Neural crest cell (in vitro differentiated cells): ENCODE data around the gene EIF4E. TPM values are rescaled to one million over a fixed set of nuclear protein-coding genes. Genes with fewer than 3 reads are reported as not detected.
"Not testable (repeated sequence)": the region's sequence is repeated elsewhere in the genome, so short reads cannot be mapped to it uniquely, and the experiment has no call there.

ENCODE experiments used
- DNase-seq: peaks from one replicate; pipeline ENCODE4 v3.0.0; 2021; ENCODE audit warnings: low read depth, mixed read lengths, low spot score
- H3K27ac Mint-ChIP-seq: one replicate; pipeline ENCODE4 v1.8.0; 2021; ENCODE audit warnings: mild to moderate bottlenecking, mixed read lengths; ENCODE audit not compliant: unreplicated experiment
- H3K27me3 Mint-ChIP-seq: 2 replicates; pipeline ENCODE4 v1.8.0; 2021; ENCODE audit warnings: low read depth, mild to moderate bottlenecking, mixed read lengths
- H3K36me3 Mint-ChIP-seq: 2 replicates; pipeline ENCODE4 v1.8.0; 2021; ENCODE audit warnings: low read depth, mild to moderate bottlenecking, mixed read lengths
- H3K4me1 Mint-ChIP-seq: 2 replicates; pipeline ENCODE4 v1.8.0; 2021; ENCODE audit warnings: mixed read lengths
- H3K4me3 Mint-ChIP-seq: one replicate; pipeline ENCODE4 v1.8.0; 2021; ENCODE audit warnings: mild to moderate bottlenecking, mixed read lengths
- H3K9me3 Mint-ChIP-seq: 2 replicates; pipeline ENCODE4 v1.8.0; 2021; ENCODE audit warnings: mixed read lengths
- CTCF ChIP-seq: fragments of 200-600 bp; sonication (generic); conservative IDR thresholded peaks from 2 replicates; pipeline ENCODE4 v1.5.0; 2021; ENCODE audit warnings: antibody characterized with exemption, mild to moderate bottlenecking
- total RNA-seq: library from RNA; stranded (reverse); gene quantifications from 2 replicates; pipeline ENCODE4 v1.2.1, GENCODE V29; 2021

Gene EIF4E
- total RNA-seq, 1 donor from 2014 or later: 144 TPM

GRCh38 chr4:98850937-98851336 lies 78.0 kb downstream of the EIF4E start:
- Mint-ChIP-seq H3K27ac (no peak overlapping the region), H3K27me3 (no peaks in the 10 kb centered on the region), H3K9me3 (peaks cover 3% of the 10 kb centered on the region), H3K4me3 (no peak overlapping the region), H3K4me1 (no peaks in the 10 kb centered on the region), H3K36me3 (peaks cover 5% of the 10 kb centered on the region)
- no peak for DNase-seq
- TF ChIP-seq CTCF: no peak

DNA sequence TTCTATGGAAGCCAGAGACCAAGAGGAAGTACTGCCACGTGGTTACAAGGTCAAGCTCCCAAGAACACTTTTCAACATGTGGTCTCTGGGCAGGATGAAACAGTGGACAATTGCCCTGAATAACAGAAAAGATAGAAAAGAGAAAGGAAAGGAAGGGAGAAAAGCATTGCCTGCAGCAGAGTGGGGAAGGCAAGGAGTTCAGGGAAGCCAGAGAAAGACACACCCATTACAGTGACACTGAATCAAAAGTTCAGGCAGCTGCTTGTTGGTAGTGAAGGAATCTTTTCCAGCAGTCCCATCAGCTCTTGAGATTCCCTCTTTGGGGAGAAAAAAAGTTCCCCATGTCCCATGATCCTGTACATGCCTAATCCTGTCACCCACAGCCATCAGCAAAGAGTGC lies 80.5 kb downstream of the EIF4E start:
- Mint-ChIP-seq H3K9me3 (peaks cover 8% of the 10 kb centered on the region), H3K4me3 (no peak overlapping the region), H3K4me1 (no peaks in the 10 kb centered on the region), H3K36me3 (peaks cover 5% of the 10 kb centered on the region), H3K27me3 (no peaks in the 10 kb centered on the region), H3K27ac (no peak overlapping the region)
- DNase-seq: no peak
- TF ChIP-seq CTCF: no peak

DNA sequence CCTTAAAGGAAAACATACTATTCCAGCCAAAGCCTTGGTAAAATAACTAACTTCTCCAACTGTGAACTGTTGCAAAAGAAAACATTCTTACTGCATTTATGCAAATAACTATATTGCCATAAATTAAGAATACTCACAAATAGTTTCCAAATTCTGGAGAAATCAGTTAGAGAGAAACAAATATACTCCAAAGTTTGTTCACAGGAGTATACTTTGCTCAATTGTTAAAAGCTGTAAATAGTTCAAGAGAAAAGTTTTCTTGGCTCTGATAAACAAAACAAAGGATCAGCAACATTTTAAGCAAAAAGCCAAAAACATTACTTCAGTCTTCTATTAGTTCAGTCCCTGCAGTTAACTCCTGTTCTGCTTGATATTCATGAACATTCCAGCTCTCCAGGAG lies 83.0 kb downstream of the EIF4E start:
- Mint-ChIP-seq H3K9me3 (peaks cover 19% of the 10 kb centered on the region), H3K4me3 (no peak overlapping the region), H3K4me1 (no peaks in the 10 kb centered on the region), H3K27ac (no peak overlapping the region), H3K36me3 (peaks cover 11% of the 10 kb centered on the region), H3K27me3 (no peaks in the 10 kb centered on the region)
- no peak for TF ChIP-seq CTCF
- DNase-seq: no peak

- not testable (repeated sequence) for H3K4me3 Mint-ChIP-seq, DNase-seq, H3K27me3 Mint-ChIP-seq, H3K36me3 Mint-ChIP-seq, H3K27ac Mint-ChIP-seq, H3K4me1 Mint-ChIP-seq
- H3K9me3 Mint-ChIP-seq: peaks cover 16% of the 10 kb centered on the region
Measured at GRCh38 chr4:98842917-98843316, 86.0 kb downstream of the EIF4E start.

GRCh38 chr4:98838977-98839618 lies 89.8 kb downstream of the EIF4E start:
- H3K36me3 Mint-ChIP-seq: peaks cover 5% of the 10 kb centered on the region
- H3K9me3 Mint-ChIP-seq: peaks cover 11% of the 10 kb centered on the region
- H3K27me3 Mint-ChIP-seq: no peaks in the 10 kb centered on the region
- H3K4me3 Mint-ChIP-seq: no peak overlapping the region
- TF ChIP-seq CTCF: no peak
- no peak for DNase-seq
- H3K4me1 Mint-ChIP-seq: no peaks in the 10 kb centered on the region
- no peak overlapping the region for H3K27ac Mint-ChIP-seq

DNA sequence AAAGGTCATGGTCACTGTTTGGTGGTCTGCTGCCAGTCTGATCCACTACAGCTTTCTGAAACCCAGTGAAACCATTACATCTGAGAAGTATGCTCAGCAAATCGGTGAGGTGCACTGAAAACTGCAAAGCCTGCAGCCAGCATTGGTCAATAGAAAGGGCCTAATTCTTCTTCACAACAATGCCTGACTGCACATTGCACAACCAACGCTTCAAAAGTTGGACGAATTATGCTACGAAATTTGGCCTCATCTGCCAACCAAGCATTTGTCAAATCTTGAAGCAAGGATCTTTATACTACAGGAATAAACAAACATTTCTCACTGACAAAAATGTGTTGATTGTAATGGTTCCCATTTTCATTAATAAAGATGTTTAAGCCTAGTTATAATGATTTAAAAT lies 90.4 kb downstream of the EIF4E start:
- no peak for TF ChIP-seq CTCF
- Mint-ChIP-seq H3K4me3 (no peak overlapping the region), H3K4me1 (no peaks in the 10 kb centered on the region), H3K9me3 (peaks cover 11% of the 10 kb centered on the region), H3K27ac (no peak overlapping the region), H3K36me3 (peaks cover 5% of the 10 kb centered on the region), H3K27me3 (no peaks in the 10 kb centered on the region)
- DNase-seq: no peak
